HG03432 (cell line): ENCODE measurements around the gene PDE4B.
A peak's percentile ranks its signal among the peaks of the same experiment; 100 is the strongest.

ENCODE experiments used
- ATAC-seq: cut with Tn5 transposase; IDR thresholded peaks from one replicate; pipeline ENCODE4 v1.9.1; 2021; ENCODE audit warnings: mild to moderate bottlenecking, moderate library complexity; ENCODE audit not compliant: unreplicated experiment

The PDE4B gene

DNA sequence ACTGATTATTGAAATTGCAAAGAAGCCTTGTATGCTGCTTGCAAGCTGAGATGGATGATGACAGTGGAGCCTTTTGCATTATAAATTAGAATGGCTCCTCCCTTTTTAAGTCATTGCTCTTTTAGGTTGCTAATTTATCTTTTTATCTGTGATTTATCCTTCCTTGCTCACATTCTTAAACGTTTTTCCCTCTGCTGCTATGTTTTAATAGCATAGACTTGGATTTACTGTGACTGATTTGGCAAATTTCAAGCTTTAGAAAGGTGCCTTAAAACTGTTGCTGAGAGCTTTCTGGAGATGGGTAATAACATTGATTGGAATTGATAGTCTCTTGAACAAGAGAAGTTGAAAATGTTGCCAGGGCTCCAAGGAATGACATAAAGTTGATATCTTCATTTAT is 427.8 kb downstream of the PDE4B start:
- ATAC-seq = no peak

GRCh38 chr1:66223681-66224080 is 431.0 kb downstream of the PDE4B start:
- ATAC-seq = no peak

- ATAC-seq = no peak
These were observed 434.3 kb downstream of the PDE4B start for GRCh38 chr1:66226985-66227384.

- no peak for ATAC-seq
These were observed 435.3 kb downstream of the PDE4B start for GRCh38 chr1:66227966-66228365.

- ATAC-seq = no peak
These were observed 438.5 kb downstream of the PDE4B start for GRCh38 chr1:66231217-66231616.

DNA sequence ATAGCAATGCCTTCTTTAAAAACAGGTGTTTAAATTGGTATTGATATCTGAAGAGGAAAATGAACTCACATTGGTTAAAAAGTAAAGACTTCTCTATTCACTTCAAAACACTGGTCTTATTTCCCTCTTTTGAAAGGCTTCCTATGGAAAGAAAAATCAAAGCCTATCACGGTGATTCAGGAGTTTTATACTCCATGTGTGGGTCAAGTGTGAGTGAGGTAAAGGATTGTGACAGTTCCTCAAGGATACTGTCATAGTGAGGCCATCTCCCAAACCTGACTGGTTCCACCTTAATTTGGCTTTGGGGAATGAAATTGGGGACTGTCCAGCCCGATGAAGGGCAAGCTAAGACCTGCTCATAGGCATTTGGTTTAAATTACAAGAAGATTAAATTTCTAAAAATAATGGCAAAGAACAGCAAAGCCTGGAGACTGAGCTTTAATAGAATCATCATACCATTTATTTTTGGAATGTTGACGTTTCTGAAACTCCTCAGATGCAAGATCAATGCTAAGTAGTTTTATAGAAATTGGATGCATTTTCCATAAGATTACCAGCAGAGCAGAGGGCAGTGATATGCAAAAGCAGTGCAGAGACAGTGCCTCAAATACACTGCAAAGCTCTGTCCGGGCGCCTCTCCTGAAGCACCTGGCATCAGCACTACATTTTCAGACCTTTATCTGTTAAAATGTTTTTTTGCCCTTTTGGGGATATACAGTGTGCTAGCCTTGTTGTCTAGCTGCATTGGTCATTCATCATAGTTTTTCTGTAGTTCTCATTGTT is 439.2 kb downstream of the PDE4B start:
- ATAC-seq = no peak

GRCh38 chr1:66237042-66237441 is 444.3 kb downstream of the PDE4B start:
- ATAC-seq = no peak

- no peak for ATAC-seq
These were observed 445.2 kb downstream of the PDE4B start for GRCh38 chr1:66237722-66238479.

GRCh38 chr1:66239834-66240233 is 447.1 kb downstream of the PDE4B start:
- no peak for ATAC-seq

- ATAC-seq = no peak
These were observed 448.1 kb downstream of the PDE4B start for GRCh38 chr1:66240491-66241484.

DNA sequence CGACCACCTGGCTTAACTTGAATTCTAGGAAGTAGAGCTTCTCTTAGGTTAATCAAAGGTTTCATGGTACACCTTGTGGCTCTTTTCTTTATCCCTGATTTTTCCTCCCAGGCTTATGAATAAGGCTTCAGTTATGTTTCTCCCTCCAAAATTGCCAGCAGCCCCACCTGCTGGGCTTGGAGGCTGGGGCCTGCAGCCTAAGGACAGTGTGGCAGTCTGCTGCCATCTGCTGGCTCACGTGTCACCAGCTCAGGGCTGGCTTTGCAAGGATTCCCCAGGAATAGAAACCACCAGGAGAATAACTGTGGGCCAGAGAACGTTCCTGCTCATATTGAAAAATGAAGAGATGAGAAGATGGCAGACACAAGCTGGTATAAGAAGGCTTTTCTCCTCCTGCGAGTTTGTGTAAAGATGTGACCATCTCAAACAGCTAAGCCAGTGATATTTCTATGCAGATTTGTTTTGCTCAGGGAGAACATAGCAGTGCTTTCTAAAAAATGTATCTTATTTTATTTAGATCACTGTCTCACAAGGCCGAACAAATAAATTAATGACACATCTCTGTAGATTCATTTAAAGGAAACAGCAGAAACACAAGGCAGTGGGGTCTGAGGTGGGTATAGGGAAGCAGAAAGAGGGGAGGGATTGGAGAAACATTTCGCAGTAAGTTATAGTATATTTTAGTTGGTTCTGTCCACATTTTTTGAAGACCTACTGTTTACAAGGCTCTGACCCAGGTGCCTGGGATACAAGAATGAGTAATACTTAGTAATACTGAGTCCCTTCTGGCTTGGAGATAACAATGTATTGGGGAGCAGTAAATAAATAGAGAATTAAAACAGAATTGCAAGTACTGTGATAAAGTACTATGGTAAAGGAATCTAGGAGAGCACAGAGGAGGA is 450.2 kb downstream of the PDE4B start:
- ATAC-seq = peak; percentile 74

- peak; percentile 40 for ATAC-seq
These were observed 450.9 kb downstream of the PDE4B start for GRCh38 chr1:66243548-66244130.

- no peak for ATAC-seq
These were observed 451.7 kb downstream of the PDE4B start for GRCh38 chr1:66244429-66244828.

GRCh38 chr1:66245691-66246090 is 453.0 kb downstream of the PDE4B start:
- no peak for ATAC-seq

DNA sequence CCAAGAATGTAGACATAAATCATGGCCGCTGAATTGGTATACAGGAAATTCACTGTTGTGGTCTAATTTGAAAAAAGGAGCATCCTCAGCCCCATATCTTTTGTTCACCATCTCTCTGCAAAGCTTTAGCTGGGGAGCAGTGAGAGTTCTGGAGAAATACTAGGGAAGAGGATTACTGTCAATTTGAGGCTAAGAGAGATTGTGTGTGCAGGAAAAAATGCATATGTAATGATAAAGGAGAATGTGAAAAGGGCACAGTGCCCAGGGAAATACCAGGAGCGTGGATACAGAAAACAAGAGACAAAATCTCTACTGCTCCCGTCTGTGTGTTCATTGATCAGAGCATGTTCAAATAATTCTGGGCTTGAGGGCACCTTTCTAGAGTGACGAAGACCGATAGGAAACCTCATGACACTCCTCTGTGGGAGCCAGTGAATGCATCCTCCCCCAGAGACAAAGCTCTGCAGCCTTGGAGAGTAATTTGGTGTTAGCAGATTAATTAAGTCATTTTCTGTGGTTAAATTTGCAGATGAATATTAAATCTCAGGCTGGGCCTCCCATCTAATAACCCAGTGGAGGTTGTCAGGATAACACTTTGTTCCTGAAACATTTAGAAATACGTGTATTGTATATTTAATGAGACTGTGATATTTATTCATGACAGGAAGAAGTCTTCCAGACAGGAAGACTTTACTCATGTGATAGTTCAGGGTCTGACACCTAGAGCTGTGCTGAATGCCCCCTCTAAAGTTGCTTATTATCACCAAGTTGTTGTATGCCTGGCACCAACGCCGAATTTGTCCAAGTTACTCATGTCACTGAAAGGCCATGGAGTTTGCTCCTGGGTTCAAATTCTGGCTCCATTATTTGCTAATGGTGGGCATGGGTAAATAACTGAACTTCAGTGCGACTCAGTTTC is 453.9 kb downstream of the PDE4B start:
- no peak for ATAC-seq

- peak; percentile 77 for ATAC-seq
These were observed 454.9 kb downstream of the PDE4B start for GRCh38 chr1:66247415-66248208.

- no peak for ATAC-seq
These were observed 455.6 kb downstream of the PDE4B start for GRCh38 chr1:66248257-66248656.

DNA sequence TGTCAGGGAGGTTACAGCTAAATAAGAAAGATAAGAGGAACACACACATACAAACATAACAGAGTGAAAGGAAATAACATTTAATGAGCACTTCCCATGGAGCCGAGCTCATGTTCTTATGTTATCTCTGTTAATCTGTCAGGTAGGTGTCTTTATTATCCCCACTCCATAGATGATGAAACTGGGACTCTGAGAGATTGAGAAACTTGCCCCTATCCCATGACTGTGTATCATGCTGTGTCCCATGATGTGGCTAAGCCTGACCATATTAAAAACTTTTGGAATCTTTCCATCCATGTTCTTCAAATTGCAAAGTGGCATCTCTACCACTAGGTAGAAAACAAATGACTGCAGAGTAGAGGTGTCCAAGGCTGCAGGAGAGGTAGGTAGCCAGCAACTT is 456.1 kb downstream of the PDE4B start:
- no peak for ATAC-seq
